GM18870 (cell line): ENCODE results near the gene MSANTD1.

Source experiments
- ATAC-seq: cut with Tn5 transposase; IDR thresholded peaks from one replicate; pipeline ENCODE4 v1.9.1; 2021; ENCODE audit warnings: moderate library complexity; ENCODE audit not compliant: unreplicated experiment

Gene MSANTD1

GRCh38 chr4:3246458-3247398, 2.2 kb upstream of the MSANTD1 start:
- ATAC-seq = no peak

- ATAC-seq = no peak
Observed at GRCh38 chr4:3247399-3248177, 1.4 kb upstream of the MSANTD1 start.

DNA sequence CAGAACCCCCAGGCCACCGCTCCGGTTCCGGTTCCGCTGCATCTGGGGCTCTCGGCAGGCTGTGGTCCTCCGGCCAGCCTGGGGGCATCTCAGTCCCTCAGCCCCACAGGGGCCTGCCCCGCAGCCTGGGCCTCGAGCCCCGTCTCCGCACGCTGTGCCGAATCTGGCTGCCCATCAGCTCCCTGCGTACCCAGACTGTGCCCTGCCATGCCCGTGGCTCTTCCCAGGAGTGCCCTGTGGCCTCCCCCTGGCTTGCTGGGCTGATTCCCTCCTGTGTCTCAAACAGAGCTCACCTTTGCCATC, 830 bp upstream of the MSANTD1 start:
- no peak for ATAC-seq

GRCh38 chr4:3249711-3250437, 915 bp downstream of the MSANTD1 start:
- no peak for ATAC-seq

- no peak for ATAC-seq
Observed at GRCh38 chr4:3250438-3250955, 1.5 kb downstream of the MSANTD1 start.

GRCh38 chr4:3250956-3251690, 2.2 kb downstream of the MSANTD1 start:
- ATAC-seq = no peak

DNA sequence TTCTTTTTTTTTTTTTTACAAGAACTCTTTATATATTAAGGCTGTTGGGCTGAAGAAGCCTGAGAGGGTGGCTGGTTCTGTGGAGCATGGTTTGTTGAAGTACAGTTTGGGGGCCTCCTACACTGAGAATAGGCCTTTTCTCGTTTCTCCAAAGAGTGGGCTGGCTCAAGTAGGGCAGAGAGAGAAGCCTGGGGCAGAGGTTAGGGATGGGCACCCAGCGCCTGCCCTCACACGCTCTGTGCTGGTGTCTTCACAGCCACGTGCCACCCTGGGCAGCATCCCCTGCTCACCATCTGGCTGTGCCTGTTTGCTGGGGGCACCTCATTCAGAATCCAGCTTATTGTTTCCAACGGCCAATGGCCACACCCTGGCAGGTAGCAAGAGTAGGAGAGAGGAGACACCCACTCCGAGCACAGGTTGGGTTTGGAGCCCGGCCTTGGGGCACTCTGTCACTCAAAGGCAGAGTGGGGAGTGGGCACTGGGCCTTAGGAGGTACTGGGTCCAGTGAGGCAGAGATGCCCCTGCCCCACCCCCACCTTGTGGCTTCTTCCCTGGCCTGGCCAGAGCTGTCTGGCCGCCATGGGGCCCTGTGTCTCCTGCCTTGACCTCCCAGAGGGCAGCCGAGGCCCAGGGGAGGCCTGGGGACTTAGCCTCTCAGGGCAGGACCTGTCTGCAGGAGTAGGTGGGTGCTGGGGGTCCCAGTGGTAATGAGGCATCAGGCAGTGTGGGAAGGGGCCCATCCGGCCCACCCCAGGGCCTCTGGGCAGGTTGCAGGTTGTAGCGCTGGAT, 2.9 kb downstream of the MSANTD1 start:
- no peak for ATAC-seq

- ATAC-seq = no peak
Observed at GRCh38 chr4:3252480-3252828, 3.5 kb downstream of the MSANTD1 start.

DNA sequence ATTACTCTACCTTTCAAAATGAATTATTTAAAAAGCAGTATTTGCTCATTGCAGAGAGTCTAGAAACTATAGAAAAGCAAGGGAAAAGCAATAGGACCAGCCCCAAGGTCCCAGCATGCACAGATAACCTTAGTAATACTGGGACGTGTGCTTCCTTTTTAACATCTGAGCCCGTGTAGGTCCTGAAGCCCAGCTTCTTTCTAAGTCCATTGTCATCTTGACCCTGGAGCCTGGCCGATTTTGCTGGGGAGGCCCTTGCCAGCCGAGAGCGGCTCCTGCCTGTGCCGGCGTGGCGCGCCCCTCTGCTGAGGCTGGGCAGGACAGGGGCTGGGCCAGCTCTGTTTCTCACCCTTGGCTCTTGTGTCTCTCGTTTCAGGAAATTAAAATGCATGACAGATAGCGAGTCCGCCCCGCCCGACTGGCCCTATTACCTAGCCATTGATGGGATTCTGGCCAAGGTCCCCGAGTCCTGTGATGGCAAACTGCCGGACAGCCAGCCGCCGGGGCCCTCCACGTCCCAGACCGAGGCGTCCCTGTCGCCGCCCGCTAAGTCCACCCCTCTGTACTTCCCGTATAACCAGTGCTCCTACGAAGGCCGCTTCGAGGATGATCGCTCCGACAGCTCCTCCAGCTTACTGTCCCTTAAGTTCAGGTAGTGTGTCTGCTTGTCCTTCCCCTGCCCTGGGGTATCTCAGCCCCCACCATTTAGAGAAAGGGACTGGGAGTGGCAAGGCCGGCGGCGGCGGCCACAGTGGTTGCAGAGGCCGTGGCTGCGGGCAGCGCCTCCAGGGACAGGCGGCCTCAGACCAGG, 4.1 kb downstream of the MSANTD1 start:
- no peak for ATAC-seq

DNA sequence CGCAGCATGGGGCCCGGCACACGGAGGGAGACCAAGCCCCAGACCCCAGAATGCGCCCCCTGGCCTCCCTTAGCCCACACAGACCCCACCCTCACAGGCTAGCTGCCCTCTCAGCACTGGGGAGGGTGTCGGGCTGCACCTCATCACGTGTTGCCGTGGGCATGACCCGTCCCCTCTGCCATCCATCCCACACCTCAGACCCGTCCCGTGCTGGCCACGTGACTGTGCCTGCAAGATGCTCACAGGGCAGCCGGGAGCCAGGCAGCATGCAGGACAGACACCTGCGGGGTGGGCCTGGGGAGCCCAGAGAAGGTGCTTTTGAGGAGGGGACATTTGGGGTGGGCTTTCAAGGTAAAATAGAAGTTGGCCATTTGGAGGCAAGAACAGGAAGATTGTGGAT, 4.8 kb downstream of the MSANTD1 start:
- no peak for ATAC-seq

DNA sequence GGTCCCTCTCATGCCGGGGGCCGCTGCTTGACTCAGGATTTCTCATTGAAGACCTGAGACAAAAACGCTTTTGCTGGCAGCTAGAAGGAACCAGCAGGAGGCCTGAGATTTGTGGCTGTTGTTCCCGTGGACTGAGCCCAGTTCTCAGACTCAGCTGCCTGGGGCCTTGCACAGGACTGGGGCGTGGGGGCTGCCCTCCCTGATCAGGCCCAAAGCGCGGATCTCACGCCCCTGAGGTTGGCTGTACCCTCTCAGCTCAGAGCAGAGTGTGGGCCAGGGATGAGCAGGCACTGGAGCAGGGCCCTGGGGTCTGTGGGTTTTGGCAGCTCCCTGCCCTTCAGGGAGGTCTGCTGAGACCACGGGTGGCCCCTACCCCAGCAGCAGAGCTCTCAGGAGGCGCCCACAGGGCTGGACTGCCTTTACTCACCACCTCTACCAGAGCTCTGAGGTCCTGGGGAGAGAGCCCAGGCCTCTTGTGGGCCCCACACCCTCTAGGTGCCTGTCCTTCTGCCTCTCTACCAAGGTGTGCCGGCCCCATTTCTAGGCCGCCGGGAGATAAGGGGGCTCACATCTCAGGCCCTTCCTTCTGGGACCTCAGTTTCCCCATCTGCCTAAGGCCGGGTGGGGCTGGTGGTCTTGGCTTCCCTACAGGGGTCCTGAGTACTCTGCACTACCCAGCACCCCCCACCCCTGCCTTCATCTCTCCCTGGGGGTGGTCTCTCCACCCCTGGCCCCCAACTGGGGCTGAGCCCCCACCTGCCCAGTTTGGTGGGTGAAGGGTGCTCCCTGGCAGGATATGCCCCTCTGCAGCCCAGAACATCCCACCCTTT, 5.6 kb downstream of the MSANTD1 start:
- no peak for ATAC-seq

DNA sequence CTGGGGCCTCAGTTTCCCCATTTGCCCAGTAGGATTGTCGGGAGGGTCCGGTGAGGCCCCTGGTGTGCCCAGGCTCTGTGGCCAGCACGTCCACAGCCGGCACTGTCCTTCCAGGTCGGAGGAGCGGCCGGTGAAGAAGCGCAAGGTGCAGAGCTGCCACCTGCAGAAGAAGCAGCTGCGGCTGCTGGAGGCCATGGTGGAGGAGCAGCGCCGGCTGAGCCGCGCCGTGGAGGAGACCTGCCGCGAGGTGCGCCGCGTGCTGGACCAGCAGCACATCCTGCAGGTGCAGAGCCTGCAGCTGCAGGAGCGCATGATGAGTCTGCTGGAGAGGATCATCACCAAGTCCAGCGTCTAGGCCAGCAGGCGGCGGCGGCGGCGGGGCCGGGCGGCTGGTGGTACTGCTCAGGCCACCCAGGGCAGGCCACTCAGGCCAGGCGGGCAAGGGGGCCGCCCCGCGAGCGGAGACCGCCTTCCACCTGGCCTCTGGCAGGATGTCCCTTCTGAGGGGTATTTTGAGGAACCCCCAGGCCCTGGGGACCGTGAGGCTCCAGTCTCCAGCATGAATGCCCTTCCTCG, 6.7 kb downstream of the MSANTD1 start:
- no peak for ATAC-seq

- no peak for ATAC-seq
Observed at GRCh38 chr4:3256230-3257102, 7.5 kb downstream of the MSANTD1 start.

DNA sequence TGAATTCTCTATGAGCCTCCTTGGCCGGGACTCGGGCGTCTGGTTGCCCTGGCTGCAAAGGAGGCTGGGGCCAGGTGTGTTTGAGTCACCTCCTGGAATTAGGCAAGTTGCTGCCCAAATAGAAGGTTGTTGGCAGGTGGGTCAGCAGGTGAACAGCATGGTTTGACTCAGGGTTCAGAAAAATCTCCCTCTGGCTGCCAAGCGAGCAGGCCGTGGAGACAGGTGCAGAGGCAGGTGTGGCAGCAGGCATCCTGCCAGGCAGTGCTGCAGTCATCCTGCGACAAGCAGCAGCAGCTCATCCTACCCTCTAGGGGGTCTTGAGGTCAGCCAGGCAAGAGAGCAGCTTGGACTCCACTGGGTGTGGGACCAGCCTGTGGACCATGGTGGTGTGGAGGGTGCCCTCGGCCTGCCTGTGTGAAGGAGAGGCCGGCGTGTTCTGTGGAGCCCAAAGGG, 8.2 kb downstream of the MSANTD1 start:
- no peak for ATAC-seq

DNA sequence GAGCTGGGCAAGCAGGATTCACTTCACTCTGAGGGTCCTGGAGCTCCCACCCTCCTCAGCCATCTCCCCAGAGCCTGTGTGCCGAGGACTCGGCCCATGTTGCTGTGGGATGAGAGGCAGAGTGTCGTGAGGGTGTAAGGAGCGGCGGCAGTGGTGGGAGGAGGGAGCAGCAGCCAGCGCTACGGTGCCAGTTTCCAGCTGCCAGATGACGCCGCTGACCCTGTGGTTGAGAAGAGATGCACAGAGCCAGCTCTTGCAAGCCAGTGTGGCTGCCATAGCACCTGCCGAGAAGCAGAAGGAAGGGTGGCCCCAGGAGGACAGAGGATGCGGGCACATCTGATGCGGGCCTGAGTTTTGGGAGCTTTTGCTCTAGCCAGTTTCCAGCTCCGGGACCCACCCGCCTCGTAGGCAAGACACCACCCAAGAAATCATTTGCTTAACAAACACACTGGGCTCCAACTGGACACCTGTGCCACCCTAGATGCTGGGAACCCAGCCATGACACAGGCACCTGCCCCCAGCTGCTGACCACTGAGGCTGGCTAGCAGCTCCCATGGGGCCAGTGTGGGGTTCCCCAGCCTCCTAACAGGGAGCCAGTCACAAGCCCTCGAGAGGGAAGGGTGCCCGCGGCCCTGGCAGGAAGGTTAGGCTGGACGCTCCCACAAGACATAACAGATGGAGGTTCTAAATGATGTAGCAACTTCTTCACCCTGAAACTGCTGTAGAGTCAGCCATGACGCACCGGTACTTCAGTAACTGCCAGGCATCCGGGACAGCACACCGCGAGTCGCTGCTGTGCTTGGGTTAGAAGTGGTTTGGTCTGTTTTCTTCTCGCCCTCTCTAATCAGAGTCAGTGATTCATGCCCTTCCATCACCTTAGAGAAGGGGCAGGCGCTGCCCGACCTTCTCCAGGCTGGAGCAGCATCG, 8.9 kb downstream of the MSANTD1 start:
- ATAC-seq = no peak
